ENCODE results near the gene CSK.

Gene CSK

GRCh38 chr15:74752011-74752410, 29.9 kb upstream of the CSK start:
- Histone ChIP-seq H4K20me1 (ENCODE audit: control insufficient read depth, insufficient read depth, low read depth, low read length) (no peaks in the 10 kb centered on the region), H3K27me3 (ENCODE audit: control insufficient read depth, low read length) (peaks cover 12% of the 10 kb centered on the region; the same call in 1 of the 2 replicates), H3K27ac (ENCODE audit: low read depth, low read length) (no peak overlapping the region), H3K36me3 (ENCODE audit: control insufficient read depth, low read length) (no peaks in the 10 kb centered on the region), H3K4me2 (ENCODE audit: low read length) (no peak overlapping the region), H3K79me2 (ENCODE audit: control insufficient read depth, low read length) (no peaks in the 10 kb centered on the region), H3F3A (ENCODE audit: control insufficient read depth, insufficient read depth) (no peaks in the 10 kb centered on the region), H3K9me3 (ENCODE audit: control insufficient read depth, insufficient read depth, low read length) (no peaks in the 10 kb centered on the region), H3K4me3 (ENCODE audit: low read length) (no peak overlapping the region), H3K4me1 (ENCODE audit: control insufficient read depth, low read length) (no peaks in the 10 kb centered on the region), H3K9me2 (replicated peaks; ENCODE audit: control insufficient read depth, low read length) (no peaks in the 10 kb centered on the region)
- TF ChIP-seq EZH2phosphoT487 (IDR thresholded peaks at IDR 0.05; ENCODE audit: borderline replicate concordance, low read length), result no peak
- no peak for TF ChIP-seq CTCF (IDR thresholded peaks at IDR 0.05; ENCODE audit: low read depth, low read length, poor library complexity, severe bottlenecking)

- no peak for TF ChIP-seq CTCF (IDR thresholded peaks at IDR 0.05; ENCODE audit: low read depth, low read length, poor library complexity, severe bottlenecking)
- no peak for TF ChIP-seq EZH2phosphoT487 (IDR thresholded peaks at IDR 0.05; ENCODE audit: borderline replicate concordance, low read length)
- no peaks in the 10 kb centered on the region for H3K9me2 ChIP-seq (replicated peaks; ENCODE audit: control insufficient read depth, low read length)
- no peaks in the 10 kb centered on the region for H4K20me1 ChIP-seq (ENCODE audit: control insufficient read depth, insufficient read depth, low read depth, low read length)
- H3K4me3 ChIP-seq (ENCODE audit: low read length), result no peak overlapping the region
- no peak overlapping the region for H3K4me2 ChIP-seq (ENCODE audit: low read length)
- H3K79me2 ChIP-seq (ENCODE audit: control insufficient read depth, low read length), result no peaks in the 10 kb centered on the region
- no peaks in the 10 kb centered on the region for H3K4me1 ChIP-seq (ENCODE audit: control insufficient read depth, low read length)
- H3K27me3 ChIP-seq (ENCODE audit: control insufficient read depth, low read length), result peaks cover 12% of the 10 kb centered on the region; the same call in 1 of the 2 replicates
- no peaks in the 10 kb centered on the region for H3K36me3 ChIP-seq (ENCODE audit: control insufficient read depth, low read length)
- no peak overlapping the region for H3K27ac ChIP-seq (ENCODE audit: low read depth, low read length)
- H3K9me3 ChIP-seq (ENCODE audit: control insufficient read depth, insufficient read depth, low read length), result no peaks in the 10 kb centered on the region
- H3F3A ChIP-seq (ENCODE audit: control insufficient read depth, insufficient read depth), result no peaks in the 10 kb centered on the region
Observed at GRCh38 chr15:74752531-74752930, 29.3 kb upstream of the CSK start.

GRCh38 chr15:74754593-74755215, 27.2 kb upstream of the CSK start:
- no peaks in the 10 kb centered on the region for H3K36me3 ChIP-seq (ENCODE audit: control insufficient read depth, low read length)
- H3K4me1 ChIP-seq (ENCODE audit: control insufficient read depth, low read length), result no peaks in the 10 kb centered on the region
- no peaks in the 10 kb centered on the region for H3K79me2 ChIP-seq (ENCODE audit: control insufficient read depth, low read length)
- no peaks in the 10 kb centered on the region for H3F3A ChIP-seq (ENCODE audit: control insufficient read depth, insufficient read depth)
- H4K20me1 ChIP-seq (ENCODE audit: control insufficient read depth, insufficient read depth, low read depth, low read length), result no peaks in the 10 kb centered on the region
- peaks cover 12% of the 10 kb centered on the region; the same call in 1 of the 2 replicates for H3K27me3 ChIP-seq (ENCODE audit: control insufficient read depth, low read length)
- H3K27ac ChIP-seq (ENCODE audit: low read depth, low read length), result no peak overlapping the region
- TF ChIP-seq CTCF (IDR thresholded peaks at IDR 0.05; ENCODE audit: low read depth, low read length, poor library complexity, severe bottlenecking), result no peak
- no peak for TF ChIP-seq EZH2phosphoT487 (IDR thresholded peaks at IDR 0.05; ENCODE audit: borderline replicate concordance, low read length)
- H3K9me3 ChIP-seq (ENCODE audit: control insufficient read depth, insufficient read depth, low read length), result no peaks in the 10 kb centered on the region
- no peak overlapping the region for H3K4me3 ChIP-seq (ENCODE audit: low read length)
- H3K4me2 ChIP-seq (ENCODE audit: low read length), result no peak overlapping the region
- H3K9me2 ChIP-seq (replicated peaks; ENCODE audit: control insufficient read depth, low read length), result no peaks in the 10 kb centered on the region

Measured in DOHH2 (cell line).